ENCODE data around the gene ACAA1. TPM values are rescaled to one million over a fixed set of nuclear protein-coding genes. Genes with fewer than 3 reads are reported as not detected.

Gene ACAA1
- total RNA-seq, 1 experiment from 2014 or later = 44.3 TPM

- Histone ChIP-seq H3K14ac (ENCODE audit: insufficient read depth, low read length) (no peak overlapping the region), H2BK5ac (ENCODE audit: insufficient read length, low read length) (no peak overlapping the region), H3K9ac (ENCODE audit: extremely low read depth, insufficient read length, low read length) (no peak overlapping the region), H4K20me1 (ENCODE audit: control insufficient read depth, insufficient read depth, insufficient read length) (no peaks in the 10 kb centered on the region), H3K23me2 (ENCODE audit: insufficient read length, low read depth, low read length, poor library complexity, severe bottlenecking) (no peaks in the 10 kb centered on the region), H4K91ac (ENCODE audit: insufficient read length, low read depth, low read length) (no peak overlapping the region), H2BK120ac (ENCODE audit: low read depth, low read length, poor library complexity, severe bottlenecking) (no peak overlapping the region), H3K18ac (ENCODE audit: insufficient read length, low read depth, low read length) (no peak overlapping the region), H3K79me2 (ENCODE audit: insufficient read depth, low read length) (no peaks in the 10 kb centered on the region), H3K56ac (ENCODE audit: insufficient read length, low read depth, low read length) (no peak overlapping the region), H4K8ac (replicated peaks; ENCODE audit: insufficient read length, low read depth, low read length) (no peak overlapping the region), H3K9me3 (ENCODE audit: control insufficient read depth, low read depth, low read length) (no peaks in the 10 kb centered on the region), H3K27me3 (ENCODE audit: insufficient read depth, low read length) (no peaks in the 10 kb centered on the region), H2BK20ac (ENCODE audit: low read depth, low read length, poor library complexity, severe bottlenecking) (no peak overlapping the region), H3K4me2 (ENCODE audit: insufficient read depth, insufficient read length, low read length) (no peak overlapping the region), H2BK12ac (ENCODE audit: insufficient read length, low read depth, low read length) (no peak overlapping the region), H2BK15ac (ENCODE audit: low read depth, low read length) (no peak overlapping the region), H3T11ph (ENCODE audit: low read length) (no peak overlapping the region), H3K27ac (ENCODE audit: insufficient read length, low read depth, low read length) (no peak overlapping the region), H3K4ac (ENCODE audit: low read depth, low read length) (no peak overlapping the region), H4K5ac (ENCODE audit: insufficient read length, low read depth, low read length) (no peak overlapping the region), H2AK5ac (ENCODE audit: insufficient read length, low read length) (no peak overlapping the region), H3K4me1 (ENCODE audit: insufficient read depth, low read length) (no peaks in the 10 kb centered on the region), H3K79me1 (ENCODE audit: insufficient read depth, low read depth, low read length, poor library complexity, severe bottlenecking) (no peaks in the 10 kb centered on the region), H3K23ac (ENCODE audit: insufficient read length, low read depth, low read length) (no peak overlapping the region), H2AFZ (ENCODE audit: low read length) (no peak overlapping the region)
- DNase-seq = no peak
- WGBS (ENCODE audit: extremely low coverage, insufficient read length, low lambda C conversion rate) = no CpG with 5 or more reads among the region's 6 CpGs
- no peak overlapping the region for H3K4me3 Mint-ChIP-seq
- H3K4me1 Mint-ChIP-seq = no peaks in the 10 kb centered on the region
- peaks cover 56 to 86% (median 75%) of the 10 kb centered on the region in 3 experiments for H3K36me3 Mint-ChIP-seq (ENCODE audit: insufficient read depth in 1 of 3, low read depth in 3 of 3)
- TF ChIP-seq CTCF (conservative IDR thresholded peaks at IDR 0.05) = no peak
- H3K9me3 Mint-ChIP-seq = no peaks in the 10 kb centered on the region
- no peaks in the 10 kb centered on the region for H3K27me3 Mint-ChIP-seq (ENCODE audit: low read depth)
- H3K27ac Mint-ChIP-seq = no peak overlapping the region
These were observed 10.6 kb downstream of the ACAA1 start for GRCh38 chr3:38126121-38126892.
